HG03575 (cell line): Measurements from ENCODE around the gene TRIM67.

Source experiments
- ATAC-seq: cut with Tn5 transposase; IDR thresholded peaks from one replicate; pipeline ENCODE4 v1.9.1; 2021; ENCODE audit not compliant: unreplicated experiment, insufficient number of reproducible peaks, low FRiP score; ENCODE audit errors: extremely low read depth

Gene TRIM67

DNA sequence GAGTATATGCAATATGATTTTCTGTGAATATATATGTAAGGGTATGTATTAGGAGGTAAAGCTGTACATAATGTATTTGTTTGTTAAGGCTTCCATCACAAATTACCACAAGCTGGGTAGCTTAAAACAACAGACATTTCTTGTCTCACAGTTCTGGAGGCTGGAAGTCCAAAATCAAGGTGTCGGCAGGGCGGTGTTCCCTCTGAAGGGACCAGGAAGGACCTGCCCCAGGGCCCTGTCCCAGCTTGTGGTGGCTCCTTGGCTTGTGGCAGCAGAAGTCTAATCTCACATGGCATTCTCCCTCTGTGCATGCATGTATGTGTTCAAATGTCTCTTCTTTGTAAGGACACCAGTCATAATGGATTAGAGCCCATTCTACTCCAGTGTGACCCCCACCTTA lies 17.1 kb downstream of the TRIM67 start:
- ATAC-seq = no peak

DNA sequence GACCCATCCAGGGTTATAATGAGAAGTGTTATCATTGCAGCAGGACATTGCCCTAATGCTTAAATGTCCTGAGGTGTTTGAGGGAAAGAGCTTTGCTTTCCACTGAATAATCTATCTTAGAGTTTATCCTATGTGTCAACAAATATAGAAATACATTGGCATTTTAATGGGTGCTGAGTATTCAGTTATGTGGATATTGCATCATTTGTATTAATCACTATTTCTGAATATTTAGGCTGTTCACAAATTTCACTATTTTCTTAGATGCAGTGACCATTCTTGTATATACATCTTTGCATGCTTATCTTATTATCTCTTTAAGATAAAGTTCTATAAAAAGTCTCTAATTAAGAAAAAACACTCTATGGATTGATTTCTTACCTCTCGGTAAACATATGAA lies 18.2 kb downstream of the TRIM67 start:
- no peak for ATAC-seq

DNA sequence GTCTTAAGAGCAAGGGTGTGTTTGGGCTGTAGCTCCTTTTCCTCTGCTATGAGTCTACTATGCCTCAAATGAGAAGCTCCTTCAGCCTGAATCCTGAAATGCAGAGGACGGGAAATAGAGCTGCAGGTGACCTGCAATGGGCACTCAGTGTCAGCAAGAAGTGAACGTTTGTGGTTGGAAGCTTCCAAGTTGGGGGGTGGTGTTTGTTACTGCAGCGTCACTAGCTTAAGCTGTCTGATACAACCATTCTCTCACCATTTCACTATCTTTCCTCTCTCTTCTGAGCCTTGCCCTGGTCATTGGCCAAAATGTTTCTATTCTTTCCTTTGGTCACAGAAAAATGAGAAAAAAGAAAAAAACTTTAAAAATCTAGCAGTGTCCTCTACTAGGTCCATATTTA lies 19.4 kb downstream of the TRIM67 start:
- no peak for ATAC-seq

DNA sequence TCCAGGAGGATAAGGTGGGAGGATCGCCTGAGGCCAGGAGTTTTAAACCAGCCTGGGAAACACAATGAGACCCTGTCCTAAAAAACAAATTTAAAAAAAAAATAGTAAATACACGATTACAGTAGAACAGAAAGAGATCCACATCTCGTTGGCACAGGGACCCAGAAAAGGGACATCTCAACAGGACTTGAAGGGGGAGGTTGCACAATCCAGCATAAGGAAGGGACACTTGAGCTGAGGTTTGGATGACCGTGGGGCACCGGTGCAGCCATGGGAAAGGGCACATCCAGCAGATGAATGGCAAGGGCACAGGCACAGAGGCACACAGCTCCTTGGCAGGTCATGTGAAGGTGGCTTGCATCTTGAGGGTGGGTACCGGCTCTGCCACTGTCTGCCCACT lies 20.5 kb downstream of the TRIM67 start:
- no peak for ATAC-seq

DNA sequence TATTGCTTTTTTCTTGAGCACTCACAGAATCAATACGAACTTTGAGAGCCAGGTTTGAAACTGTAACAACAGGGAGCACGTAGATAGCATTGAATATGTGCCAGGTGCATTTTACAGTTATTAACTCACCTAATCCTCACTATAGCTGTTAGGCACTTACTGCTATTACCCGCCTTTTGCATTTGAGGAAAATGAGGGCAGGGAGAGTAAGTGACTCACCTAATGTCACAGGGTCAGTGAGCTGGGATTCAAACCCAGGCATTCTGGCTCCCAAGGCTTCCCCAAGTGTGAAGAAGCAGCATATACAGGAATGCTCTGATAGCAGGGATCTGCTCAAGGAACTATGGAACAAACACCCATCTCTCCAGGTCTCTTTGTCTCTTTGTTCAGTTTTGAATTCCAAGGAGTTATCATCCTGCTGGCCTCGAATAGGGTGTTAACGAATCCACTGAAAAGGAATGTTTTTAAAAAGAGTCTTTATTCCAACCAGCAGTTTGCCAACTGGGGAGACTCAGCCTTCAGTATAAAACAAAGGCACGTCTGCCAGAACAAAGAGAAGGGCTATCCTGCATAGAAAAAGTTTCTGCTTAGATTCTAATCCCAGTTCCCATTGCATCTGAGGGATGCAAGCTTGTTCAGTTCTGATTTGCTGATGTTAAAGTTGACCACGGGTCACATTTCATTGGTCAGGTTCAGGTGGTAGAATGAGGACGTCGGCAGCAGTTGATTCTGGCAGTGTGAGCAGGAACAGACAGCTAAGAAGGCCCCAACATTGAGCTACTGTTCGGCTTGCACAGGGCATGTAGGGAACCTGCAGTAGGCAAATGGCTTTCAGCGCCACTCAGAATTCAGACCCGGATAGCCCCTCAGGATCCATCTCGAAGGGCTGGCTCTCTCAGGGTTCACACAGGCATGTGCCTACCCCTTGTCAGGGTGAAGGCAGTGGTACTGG lies 22.1 kb downstream of the TRIM67 start:
- no peak for ATAC-seq

DNA sequence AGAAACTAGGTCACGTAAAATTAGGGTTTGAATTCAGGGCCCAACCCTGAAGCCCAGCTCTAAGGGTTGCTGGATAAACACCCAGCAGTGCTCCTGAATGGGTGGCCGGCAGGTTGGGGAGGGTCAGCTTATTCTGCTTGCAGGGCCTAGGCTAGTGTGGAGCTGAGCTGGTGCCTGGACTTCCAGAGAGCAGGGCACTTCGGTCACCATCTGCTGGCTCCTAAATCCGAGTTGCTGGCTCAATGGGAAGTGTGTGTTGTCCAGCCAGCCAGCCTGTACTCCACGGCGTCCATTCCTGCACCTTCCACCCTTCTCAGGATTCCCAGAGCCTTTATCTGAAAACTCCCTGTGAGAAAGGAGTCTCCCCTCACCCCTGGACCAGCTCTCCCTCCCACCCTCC lies 23.0 kb downstream of the TRIM67 start:
- ATAC-seq = no peak

DNA sequence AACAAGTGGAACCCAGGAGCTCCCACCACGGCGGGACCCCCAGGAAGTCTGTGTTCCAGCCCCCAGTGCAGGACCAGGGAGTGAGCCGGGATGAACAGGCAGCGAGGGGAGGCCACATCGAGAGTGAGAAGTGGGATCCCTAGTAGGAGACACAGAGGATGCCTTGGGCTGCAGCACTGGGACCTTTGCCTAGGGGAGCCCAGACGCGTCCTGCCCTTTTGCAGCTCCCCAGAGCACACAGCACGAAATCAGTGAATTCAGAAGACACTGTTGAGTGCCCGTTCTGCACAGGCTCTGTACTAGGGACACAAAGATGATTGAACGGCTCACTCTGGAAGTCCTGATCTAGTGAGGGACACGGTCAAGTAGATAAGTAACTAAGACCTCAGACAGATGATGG lies 23.5 kb downstream of the TRIM67 start:
- ATAC-seq = no peak

DNA sequence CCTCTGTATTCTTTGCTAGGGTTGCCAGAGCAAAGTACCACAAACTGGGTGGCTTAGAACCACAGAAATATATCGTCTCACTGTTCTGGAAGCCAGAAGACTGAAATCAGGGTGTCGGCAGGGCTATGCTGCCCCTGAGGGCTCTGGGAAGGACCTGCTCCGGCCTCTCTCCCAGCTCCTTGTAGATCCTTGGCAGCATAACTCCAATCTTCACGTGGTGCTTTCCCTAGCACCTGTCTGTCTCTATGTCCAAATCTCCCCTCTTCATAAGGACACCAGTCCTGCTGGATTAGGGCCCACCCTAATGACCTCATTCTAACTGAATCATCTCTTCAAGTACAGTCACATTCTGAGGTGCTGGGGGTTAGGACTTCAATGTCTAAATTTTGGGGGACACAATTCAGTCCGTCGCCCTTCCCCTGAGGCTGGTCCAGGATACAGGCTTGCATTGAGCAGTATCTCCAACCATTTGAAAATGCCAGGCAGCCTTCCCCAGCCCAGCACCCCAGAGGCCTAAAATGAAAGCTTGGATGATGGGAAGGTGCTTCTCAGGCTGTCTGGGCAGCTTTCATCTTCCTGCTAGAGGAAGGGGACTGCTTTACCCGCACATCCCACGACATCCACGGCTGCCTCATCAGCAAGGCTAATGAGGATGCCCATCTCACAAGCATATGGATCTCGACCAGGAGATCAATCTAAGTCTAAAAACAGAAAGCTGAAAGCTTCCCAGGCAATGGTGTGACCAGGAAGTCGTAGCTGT lies 24.7 kb downstream of the TRIM67 start:
- ATAC-seq = no peak

DNA sequence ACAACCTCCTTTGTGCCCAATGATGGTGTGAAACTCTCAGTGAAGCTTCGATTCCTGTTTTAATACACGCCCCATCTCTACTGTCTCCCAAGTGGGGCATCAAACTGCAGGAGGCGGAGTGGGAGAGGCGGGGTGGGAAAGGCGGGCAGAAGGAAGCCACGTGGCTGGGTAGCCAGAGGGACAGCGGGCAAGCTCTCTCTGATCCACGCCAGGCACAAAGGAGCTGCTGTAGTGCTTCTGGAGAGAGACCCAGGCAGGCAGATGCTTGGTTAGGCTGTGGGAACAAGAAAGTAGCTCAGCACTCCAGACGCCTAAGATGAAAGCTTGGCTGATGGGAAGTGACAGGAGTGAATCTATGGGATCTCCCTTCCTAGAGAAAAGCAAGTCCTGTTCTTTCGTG lies 25.7 kb downstream of the TRIM67 start:
- no peak for ATAC-seq

DNA sequence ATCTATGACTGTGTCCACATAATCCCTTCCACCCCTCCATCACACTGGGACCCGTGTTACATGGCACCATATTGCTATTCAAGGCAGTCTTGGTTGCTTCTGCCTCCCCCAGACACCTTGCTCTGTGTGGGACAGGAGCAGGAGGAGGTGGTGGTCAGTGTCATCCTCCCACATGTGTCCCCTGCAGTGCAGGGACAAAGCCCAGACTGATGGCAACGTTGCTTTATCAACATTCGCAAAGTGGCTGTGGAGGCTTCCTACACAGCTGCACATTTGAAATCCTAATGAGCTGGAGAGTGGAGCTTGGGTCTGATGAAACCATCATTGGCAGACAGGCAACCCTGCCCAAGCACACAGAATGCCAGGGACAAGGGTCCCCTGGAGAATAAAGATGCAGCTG lies 26.2 kb downstream of the TRIM67 start:
- no peak for ATAC-seq

DNA sequence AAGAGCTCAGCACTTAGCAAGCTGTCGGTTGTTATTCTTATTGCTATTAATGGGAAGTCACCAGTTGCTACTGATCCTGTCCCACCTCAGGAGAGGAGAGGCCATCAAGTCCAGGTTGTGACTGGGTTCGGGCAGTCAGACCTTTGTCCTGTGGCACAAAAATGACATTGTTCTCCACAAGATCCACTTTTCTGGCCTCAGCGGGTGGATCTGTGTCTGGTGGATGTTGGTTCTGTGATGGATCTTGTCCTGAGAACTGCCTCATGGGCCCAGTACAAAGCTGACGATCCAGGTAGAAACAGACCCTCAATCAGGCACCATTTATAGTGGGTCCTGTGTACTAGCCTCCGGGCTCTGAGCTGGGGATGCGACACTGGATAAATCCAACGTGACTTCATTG lies 26.9 kb downstream of the TRIM67 start:
- no peak for ATAC-seq

DNA sequence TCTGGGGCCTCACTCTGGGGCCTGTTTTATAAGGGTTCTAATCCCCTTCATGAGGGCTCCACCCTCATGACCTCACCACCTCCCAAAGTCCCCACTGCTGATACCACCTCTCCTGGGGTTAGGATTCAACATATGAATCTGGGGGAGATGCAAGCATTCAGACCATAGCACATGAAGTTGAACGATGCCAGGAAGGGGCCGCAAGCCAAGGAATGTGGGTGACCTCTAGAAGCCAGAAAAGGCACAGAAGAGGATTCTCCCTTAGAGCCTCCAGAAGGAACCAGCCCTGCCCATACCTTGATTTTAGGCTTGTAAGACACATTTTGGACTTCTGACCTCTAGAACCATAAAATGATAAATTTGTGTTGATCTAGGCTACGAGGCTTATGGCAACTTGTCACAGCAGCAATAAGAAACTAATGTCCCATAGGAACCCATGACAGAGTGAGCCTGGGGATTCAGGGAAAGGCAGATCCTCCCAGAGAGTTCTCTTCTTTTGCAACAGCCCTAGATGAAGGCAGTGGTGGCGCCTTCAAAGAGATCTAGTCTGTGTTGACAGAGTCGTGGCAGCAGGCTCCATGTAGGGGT lies 27.9 kb downstream of the TRIM67 start:
- no peak for ATAC-seq

DNA sequence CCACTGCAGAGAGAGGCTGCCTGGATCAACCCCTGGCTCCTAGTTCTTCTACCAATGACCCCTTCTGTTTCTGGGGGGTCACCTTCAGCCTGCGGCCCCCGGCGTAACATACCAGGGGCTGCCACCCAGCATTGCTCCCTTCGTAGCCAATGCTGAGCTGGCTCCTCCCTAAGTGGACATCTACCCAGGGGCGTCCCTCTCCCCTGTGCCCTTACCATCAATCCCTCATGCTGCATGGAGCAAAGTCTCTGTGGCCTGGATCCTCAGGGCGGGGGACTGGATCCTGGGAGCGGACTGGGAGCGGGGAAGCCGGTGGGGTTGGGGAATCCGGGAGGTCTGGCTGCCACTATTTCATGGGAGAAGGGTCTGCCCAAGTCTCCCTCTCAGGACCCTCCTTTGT lies 28.6 kb downstream of the TRIM67 start:
- no peak for ATAC-seq

DNA sequence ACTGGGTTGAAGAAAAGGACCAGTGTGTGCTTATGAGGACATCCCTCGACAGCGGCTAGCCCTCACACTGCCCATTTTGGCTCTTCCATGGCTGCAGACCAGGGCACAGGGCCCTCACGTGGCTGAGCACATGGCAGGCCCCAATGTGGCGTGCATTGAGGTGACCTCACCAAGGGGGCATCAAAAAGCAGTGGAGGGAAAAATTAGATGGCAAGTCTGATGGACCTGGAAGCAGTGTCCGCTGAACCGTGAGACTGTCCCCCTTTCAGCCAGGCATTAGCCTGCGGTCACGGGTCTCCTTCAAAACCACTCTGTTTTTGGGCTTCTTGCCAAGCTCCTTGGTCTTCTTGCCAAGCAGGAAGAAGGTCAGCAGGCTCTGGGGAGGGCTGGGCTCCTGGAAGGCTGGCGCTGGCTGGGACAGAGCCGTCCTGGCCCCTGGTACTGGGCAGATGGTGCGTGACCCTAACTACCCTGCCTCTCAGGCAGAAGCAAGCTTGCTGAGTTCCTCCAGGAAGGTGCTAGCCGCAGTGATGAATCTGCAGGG lies 30.8 kb downstream of the TRIM67 start:
- ATAC-seq = no peak

DNA sequence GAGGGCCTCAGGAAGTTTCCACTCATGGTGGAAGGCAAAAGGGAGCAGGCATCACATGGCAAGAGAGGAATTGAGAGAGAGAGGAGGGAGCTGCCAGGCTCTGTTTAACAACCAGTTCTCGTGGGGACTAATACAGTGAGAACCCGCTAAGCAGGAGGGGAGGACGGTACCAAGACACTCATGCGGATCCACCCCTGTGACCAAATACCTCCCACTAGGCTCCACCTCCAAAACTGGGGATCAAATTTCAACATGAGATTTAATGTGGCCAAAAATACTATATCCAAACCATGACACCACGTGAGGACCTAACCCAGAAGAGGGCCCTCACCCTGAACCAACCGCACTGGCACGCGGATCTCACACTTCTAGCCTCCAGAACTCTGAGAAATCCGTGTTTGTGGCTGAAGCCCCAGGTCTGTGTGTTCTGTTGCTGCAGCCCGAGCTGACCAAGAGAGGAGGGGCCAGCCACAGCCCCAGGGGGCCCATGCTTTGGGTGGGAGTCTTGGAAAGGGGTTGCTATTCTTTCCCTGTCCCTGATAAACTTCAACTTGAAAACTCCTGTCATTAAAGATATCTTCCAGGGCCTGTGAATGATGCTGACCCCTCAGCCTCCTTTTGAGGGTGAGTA lies 32.0 kb downstream of the TRIM67 start:
- ATAC-seq = no peak

DNA sequence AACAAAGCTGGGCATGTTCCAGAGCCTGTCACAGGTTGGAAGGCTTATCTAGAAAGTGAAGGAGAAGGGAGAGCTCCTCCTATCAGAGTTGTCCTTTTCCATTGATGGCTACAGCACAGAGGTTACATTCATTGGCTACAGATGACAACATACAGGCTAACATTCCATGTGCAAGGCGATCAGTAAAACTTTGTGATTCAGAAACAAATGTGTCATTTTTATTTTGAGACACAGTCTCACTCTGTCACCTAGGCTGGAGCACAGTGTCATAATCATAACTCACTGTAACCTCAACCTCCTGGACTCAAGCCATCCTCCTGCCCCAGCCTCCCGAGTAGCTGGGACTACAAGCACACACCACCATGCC lies 32.6 kb downstream of the TRIM67 start:
- no peak for ATAC-seq

DNA sequence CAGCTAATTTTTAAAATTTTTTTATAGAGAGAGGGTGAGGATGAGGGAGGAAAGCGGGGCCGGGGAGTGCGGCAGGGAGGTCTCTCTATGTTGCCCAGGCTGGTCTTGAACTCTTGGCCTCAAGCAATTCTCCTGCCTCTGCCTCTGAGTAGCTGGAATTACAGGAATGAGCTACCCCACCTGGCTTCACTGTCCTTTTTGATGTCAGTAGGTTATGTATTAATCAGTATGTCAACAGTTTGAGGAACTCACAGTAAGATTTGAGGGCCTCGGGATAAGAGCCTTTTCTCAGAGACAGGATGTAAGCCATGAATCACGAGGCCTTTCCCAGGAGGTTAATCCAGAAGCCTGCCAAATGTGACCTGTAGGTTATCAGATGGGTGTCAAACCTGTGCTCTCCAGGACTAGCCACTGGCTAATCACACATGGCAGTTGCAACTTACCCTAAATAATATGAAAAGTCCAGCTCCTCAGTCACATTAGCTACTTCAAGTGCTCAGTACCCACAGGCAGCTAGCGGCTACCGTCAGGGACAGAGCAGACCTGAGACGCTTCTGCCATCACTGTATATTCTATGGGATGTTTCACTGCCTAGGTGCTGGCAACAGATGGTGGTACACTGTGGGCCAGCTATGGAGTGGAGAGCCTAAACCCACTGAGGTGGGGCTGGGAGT lies 33.1 kb downstream of the TRIM67 start:
- ATAC-seq = no peak

DNA sequence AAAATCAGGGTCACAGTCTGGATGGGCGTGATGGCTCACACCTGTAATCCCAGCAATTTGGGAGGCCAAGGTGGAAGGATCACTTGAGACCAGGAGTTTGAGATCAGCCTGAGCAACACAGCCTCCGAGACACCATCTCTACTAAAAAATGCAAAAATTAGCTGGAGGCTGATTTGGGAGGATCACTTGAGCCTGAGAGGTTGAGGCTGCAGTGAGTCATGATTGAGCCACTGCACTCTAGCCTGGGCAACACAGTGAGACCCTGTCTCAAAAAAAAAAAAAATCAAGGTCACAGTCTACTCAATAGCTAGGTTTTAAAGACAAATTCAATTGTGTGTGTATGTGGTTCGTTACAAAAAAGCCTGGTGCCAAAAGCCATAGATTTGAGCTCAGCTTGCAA lies 34.4 kb downstream of the TRIM67 start:
- no peak for ATAC-seq

DNA sequence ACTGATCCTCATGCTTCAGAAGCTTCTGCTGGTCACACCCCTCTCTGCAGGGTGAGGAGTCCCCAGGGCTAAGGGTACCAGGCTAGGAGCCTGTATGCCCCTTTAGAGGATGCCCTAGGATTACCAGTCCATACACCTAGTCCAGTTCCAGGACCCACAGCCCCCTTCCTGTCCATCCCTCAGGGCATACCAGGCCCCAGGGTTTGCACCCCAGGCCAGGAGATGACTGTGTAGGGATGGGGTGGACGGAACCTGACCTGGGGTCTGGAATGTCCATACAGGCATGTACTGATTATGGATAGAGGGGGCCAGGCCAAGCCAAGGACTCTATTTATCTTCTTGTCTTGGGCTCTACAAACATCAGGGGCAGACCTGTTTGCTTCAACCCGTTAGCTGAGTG lies 34.9 kb downstream of the TRIM67 start:
- no peak for ATAC-seq
